A549 (cell line): ENCODE data around the gene KAT2A. TPM values are rescaled to one million over a fixed set of nuclear protein-coding genes. Genes with fewer than 3 reads are reported as not detected.
A peak's percentile ranks its signal among the peaks of the same experiment; 100 is the strongest.

Experiments
- ATAC-seq, 2 experiments: fragments of 200-7000 bp in 1 of 2; fragments of >200 bp in 1 of 2; cut with Nextera tagmentation in 1 of 2; cut with Tn5 transposase in 1 of 2; 3 replicates each; pipeline versions ENCODE4 v1.8.0 to v1.9.1; 2018 to 2020; ENCODE audit warnings: mild to moderate bottlenecking in 1 of 2, moderate library complexity in 1 of 2
- CTCF ChIA-PET: fragments of 300-600 bp; sonication (Branson Sonifier 250); formaldehyde crosslinking; extraction: SDS; loops from one replicate; lab custom pipeline; 2021; ENCODE audit warnings: antibody characterized with exemption, inconsistent platforms; lab: Yijun Ruan, JAX
- POLR2A ChIA-PET: fragments of 350-600 bp; formaldehyde crosslinking; extraction: SDS; loops from one replicate; lab custom pipeline; 2021; ENCODE audit warnings: antibody characterized with exemption, inconsistent platforms; lab: Yijun Ruan, JAX
- DNase-seq, 2 experiments: peaks; one replicate each; pipeline versions ENCODE4 v3.0.0 to v3.0.0-alpha.2; 2011 to 2016; ENCODE audit warnings: low read depth in 1 of 2, low spot score in 1 of 2
- FAIRE-seq: peaks from 2 replicates; lab custom pipeline; 2011; peaks lifted over from hg19 to GRCh38; lab: Jason Lieb, UNC
- H3K27ac ChIP-seq, 2 experiments: fragments of >200 bp; sonication (Bioruptor Twin); formaldehyde crosslinking; 3 replicates each; pipeline ENCODE4 v1.5.1; 2016 to 2017
- H3K4me1 ChIP-seq: fragments of >200 bp; sonication (Bioruptor Twin); formaldehyde crosslinking; 3 replicates; pipeline ENCODE4 v1.6.1; 2016
- H3K4me2 ChIP-seq: fragments of >200 bp; sonication (Bioruptor Twin); formaldehyde crosslinking; 3 replicates; pipeline ENCODE4 v1.6.1; 2016
- H3K4me3 ChIP-seq: fragments of >200 bp; sonication (Bioruptor Twin); formaldehyde crosslinking; 3 replicates; pipeline ENCODE4 v1.5.1; 2016
- H3K9me3 ChIP-seq: fragments of >200 bp; sonication (Bioruptor Twin); formaldehyde crosslinking; 3 replicates; pipeline ENCODE4 v1.6.1; 2016
- ATOH8 ChIP-seq: fragments of 250-450 bp; sonication (Bioruptor Pico); IDR thresholded peaks from 2 replicates; pipeline ENCODE4 v1.5.0; 2020; ENCODE audit warnings: low read depth, mild to moderate bottlenecking, moderate library complexity
- BCL3 ChIP-seq: fragments of >200 bp; sonication (Bioruptor Twin); formaldehyde crosslinking; IDR thresholded peaks from 3 replicates; pipeline ENCODE4 v1.6.1; 2016
- CBX8 ChIP-seq: fragments of 200-600 bp; sonication (generic); IDR thresholded peaks from 2 replicates; pipeline ENCODE4 v1.6.1; 2016
- CEBPB ChIP-seq, 2 experiments: fragments of >200 bp in 1 of 2; sonication (Bioruptor Twin) in 1 of 2; formaldehyde crosslinking in 1 of 2; IDR thresholded peaks; 2 replicates each; pipeline ENCODE4 v1.6.1; 2012 to 2016
- CHD4 ChIP-seq: fragments of 200-600 bp; sonication (generic); IDR thresholded peaks from 2 replicates; pipeline ENCODE4 v1.6.1; 2016; ENCODE audit warnings: antibody characterized with exemption, mild to moderate bottlenecking, borderline replicate concordance
- CTCF ChIP-seq: fragments of >200 bp; sonication (Bioruptor Twin); formaldehyde crosslinking; IDR thresholded peaks from 3 replicates; pipeline ENCODE4 v1.5.1; 2016
- FOSB ChIP-seq: fragments of 250-450 bp; sonication (Bioruptor Pico); IDR thresholded peaks from 2 replicates; pipeline ENCODE4 v1.5.0; 2020; ENCODE audit warnings: mild to moderate bottlenecking, moderate library complexity
- HOXB13 ChIP-seq: fragments of 250-450 bp; sonication (Bioruptor Pico); IDR thresholded peaks from 2 replicates; pipeline ENCODE4 v1.5.0; 2020; ENCODE audit warnings: low read depth, mild to moderate bottlenecking, moderate library complexity
- JUNB ChIP-seq: fragments of >200 bp; sonication (Bioruptor Twin); formaldehyde crosslinking; IDR thresholded peaks from 2 replicates; pipeline ENCODE4 v1.6.1; 2016
- KDM5A ChIP-seq: fragments of 200-600 bp; sonication (generic); IDR thresholded peaks from 2 replicates; pipeline ENCODE4 v1.6.1; 2016; ENCODE audit warnings: antibody characterized with exemption, mild to moderate bottlenecking
- NR3C1 ChIP-seq: fragments of >200 bp; sonication (Bioruptor Twin); formaldehyde crosslinking; IDR thresholded peaks from 3 replicates; pipeline ENCODE4 v1.6.1; 2017
- PBX3 ChIP-seq: IDR thresholded peaks from 2 replicates; pipeline ENCODE4 v1.6.1; 2012
- POLR2A ChIP-seq: IDR thresholded peaks from 2 replicates; pipeline ENCODE4 v1.6.1; 2012; ENCODE audit warnings: mild to moderate bottlenecking, low read length
- POLR2AphosphoS2 ChIP-seq: conservative IDR thresholded peaks from 2 replicates; pipeline ENCODE4 v1.6.1; 2012; ENCODE audit warnings: low read length, improper control_type of control experiment, inconsistent platforms
- RAD21 ChIP-seq, 2 experiments: fragments of >200 bp in 1 of 2; sonication (Bioruptor Twin) in 1 of 2; formaldehyde crosslinking in 1 of 2; IDR thresholded peaks in 1 of 2; conservative IDR thresholded peaks in 1 of 2; 2 replicates in 1 of 2; 3 replicates in 1 of 2; pipeline ENCODE4 v1.6.1; 2012 to 2018; ENCODE audit warnings: inconsistent platforms in 1 of 2
- REST ChIP-seq: fragments of 200-600 bp; sonication (generic); IDR thresholded peaks from 2 replicates; pipeline ENCODE4 v1.6.1; 2016; ENCODE audit warnings: antibody characterized with exemption, mild to moderate bottlenecking, moderate library complexity
- SREBF2 ChIP-seq: fragments of 450-650 bp; IDR thresholded peaks from 2 replicates; pipeline ENCODE4 v1.6.1; 2014; ENCODE audit warnings: mild to moderate bottlenecking, moderate library complexity
- TP53 ChIP-seq: fragments of 250-450 bp; sonication (Bioruptor Pico); IDR thresholded peaks from 2 replicates; pipeline ENCODE4 v1.5.0; 2021; ENCODE audit warnings: mild to moderate bottlenecking, moderate library complexity
- USF2 ChIP-seq: fragments of 450-650 bp; IDR thresholded peaks from 2 replicates; pipeline ENCODE4 v1.6.1; 2014; ENCODE audit warnings: antibody characterized with exemption
- ZFP36 ChIP-seq: fragments of 450-650 bp; IDR thresholded peaks from 2 replicates; pipeline ENCODE4 v1.6.1; 2014; ENCODE audit warnings: borderline replicate concordance; ENCODE audit not compliant: partially characterized antibody
- ZSCAN20 ChIP-seq: fragments of 250-450 bp; sonication (Bioruptor Pico); IDR thresholded peaks from 2 replicates; pipeline ENCODE4 v1.8.0; 2022; ENCODE audit warnings: mild to moderate bottlenecking, moderate library complexity
- WGBS: methylation state at CpG from one replicate; pipeline ENCODE4 v1.1.6; 2017; ENCODE audit errors: missing lambda C conversion rate; 5-methylcytosine and 5-hydroxymethylcytosine counted together
- polyA plus RNA-seq, 4 experiments: library from polyadenylated mRNA; depleted of rRNA in 3 of 4; stranded (reverse); fragments of >200 nt; fragmentation: RNase III in 1 of 4; extraction: RNeasy Plus Mini Kit Qiagen cat#74134 plus additional on column Dnase treatment in 1 of 4; gene quantifications; 2 replicates in 3 of 4; 3 replicates in 1 of 4; pipeline ENCODE4 v1.2.3, GENCODE V29; 2011 to 2017

KAT2A gene
- polyA plus RNA-seq, 2 of the 4 experiments (the other 2 are of a cell fraction): 42.2 to 68.1 TPM

GRCh38 chr17:42163113-42163512 lies 41.9 kb upstream of the KAT2A start:
- no peaks in the 10 kb centered on the region for H3K4me1 ChIP-seq
- peak; percentile 49 to 53 for DNase-seq
- ChIA-PET POLR2A (no interaction called here), CTCF (interaction anchor here (0.9 to 2.1 kb wide), 6 partner anchors 16 to 43 kb away, joined by 3 to 12 read pairs (median 4); partner anchors contain the start of genes GHDC and HCRT)
- H3K4me3 ChIP-seq: no peak overlapping the region
- H3K9me3 ChIP-seq: no peaks in the 10 kb centered on the region
- 58% methylated on average over 8 of the region's 8 CpGs for WGBS
- TF ChIP-seq CTCF: peak; percentile 39
- no peak for TF ChIP-seq REST
- no peak for TF ChIP-seq POLR2A
- TF ChIP-seq NR3C1: no peak
- TF ChIP-seq USF2: no peak
- TF ChIP-seq RAD21 (conservative IDR thresholded peaks at IDR 0.05 in 1 of 2, IDR thresholded peaks at IDR 0.05 in 1 of 2): peak in 1 of 2 experiments; percentile 42; a peak in 1 of 5 replicates
- TF ChIP-seq, all 56 proteins: peak for 2
- no peak overlapping the region for H3K27ac ChIP-seq
- FAIRE-seq: no peak
- peak in 1 of 2 experiments; percentile 67; a peak in 3 of 6 replicates for ATAC-seq
- no peak overlapping the region for H3K4me2 ChIP-seq

- FAIRE-seq: no peak
- CTCF ChIA-PET: interaction anchor here (0.5 to 2.3 kb wide), 5 partner anchors 8 to 62 kb away, joined by 3 to 6 read pairs (median 4); partner anchors contain the start of gene HCRT
- Histone ChIP-seq H3K9me3 (no peaks in the 10 kb centered on the region), H3K4me2 (no peak overlapping the region), H3K4me3 (no peak overlapping the region), H3K4me1 (peaks cover 2% of the 10 kb centered on the region; the same call in 1 of the 3 replicates), H3K27ac (no peak overlapping the region)
- TF ChIP-seq TP53 (CRISPR knock-in tag): no peak
- no peak for TF ChIP-seq ZSCAN20 (CRISPR knock-in tag)
- TF ChIP-seq JUNB: no peak
- no peak for TF ChIP-seq POLR2AphosphoS2
- no peak for TF ChIP-seq ZFP36
- no peak for TF ChIP-seq CEBPB (IDR thresholded peaks at IDR 0.05)
- no peak for TF ChIP-seq KDM5A
- no peak for TF ChIP-seq FOSB (CRISPR knock-in tag)
- TF ChIP-seq HOXB13 (CRISPR knock-in tag): no peak
- no peak for TF ChIP-seq BCL3
- no peak for TF ChIP-seq ATOH8 (CRISPR knock-in tag)
- TF ChIP-seq PBX3: no peak
- TF ChIP-seq SREBF2: no peak
- no peak for TF ChIP-seq CBX8
- TF ChIP-seq CHD4: no peak
- POLR2A ChIA-PET: no interaction called here
- DNase-seq: no peak
- 96% methylated on average over 7 of the region's 7 CpGs for WGBS
- ATAC-seq: no peak
These were observed 39.4 kb upstream of the KAT2A start for GRCh38 chr17:42160531-42160910.
